ENCODE measurements around the gene OST4. TPM values are rescaled to one million over a fixed set of nuclear protein-coding genes. Genes with fewer than 3 reads are reported as not detected.

Gene OST4
- total RNA-seq, 1 donor from 2014 or later: 84.6 TPM

GRCh38 chr2:27081984-27082772 is 10.7 kb upstream of the OST4 start:
- peaks cover under 1% of the 10 kb centered on the region for H3K27me3 Mint-ChIP-seq (ENCODE audit: insufficient read depth, low read depth)
- H3K27ac ChIP-seq: no peak overlapping the region
- H3K9ac ChIP-seq: no peak overlapping the region
- H3F3A ChIP-seq (ENCODE audit: low read depth): peaks cover 19% of the 10 kb centered on the region
- peaks cover 14% of the 10 kb centered on the region for H3K27me3 ChIP-seq
- TF ChIP-seq EZH2phosphoT487 (IDR thresholded peaks at IDR 0.05) (no peak), EZH2 (IDR thresholded peaks at IDR 0.05) (no peak), CTCF (IDR thresholded peaks at IDR 0.05) (no peak)
- no peaks in the 10 kb centered on the region for H3K79me2 ChIP-seq (ENCODE audit: low read depth)
- no peak overlapping the region for H3K4me3 ChIP-seq
- H3K27ac Mint-ChIP-seq: no peak overlapping the region
- no peaks in the 10 kb centered on the region for H3K9me3 ChIP-seq (ENCODE audit: low read depth)
- H3K4me1 Mint-ChIP-seq: peaks cover 40% of the 10 kb centered on the region
- H4K20me1 ChIP-seq (ENCODE audit: low read depth): no peaks in the 10 kb centered on the region
- H3K4me3 Mint-ChIP-seq: no peak overlapping the region
- H3K36me3 Mint-ChIP-seq: no peaks in the 10 kb centered on the region
- DNase-seq (ENCODE audit: low spot score): no peak
- H3K4me2 ChIP-seq: no peak overlapping the region
- no peak overlapping the region for H2AFZ ChIP-seq (replicated peaks)
- no peaks in the 10 kb centered on the region for H3K9me3 Mint-ChIP-seq
- H3K36me3 ChIP-seq: no peaks in the 10 kb centered on the region
- H3K4me1 ChIP-seq: peaks cover 19% of the 10 kb centered on the region

GRCh38 chr2:27080603-27080936 is 9.1 kb upstream of the OST4 start:
- Mint-ChIP-seq H3K36me3 (no peaks in the 10 kb centered on the region), H3K4me3 (peak overlapping the region; percentile 77), H3K27me3 (ENCODE audit: insufficient read depth, low read depth) (no peaks in the 10 kb centered on the region), H3K27ac (peak overlapping the region; percentile 92), H3K9me3 (no peaks in the 10 kb centered on the region), H3K4me1 (peaks cover 52% of the 10 kb centered on the region)
- Histone ChIP-seq H3K4me3 (no peak overlapping the region), H3K9me3 (ENCODE audit: low read depth) (no peaks in the 10 kb centered on the region), H3K79me2 (ENCODE audit: low read depth) (no peaks in the 10 kb centered on the region), H3K27me3 (peaks cover 9% of the 10 kb centered on the region), H3F3A (ENCODE audit: low read depth) (peaks cover 12% of the 10 kb centered on the region), H3K9ac (no peak overlapping the region), H2AFZ (replicated peaks) (no peak overlapping the region), H3K36me3 (no peaks in the 10 kb centered on the region), H3K4me2 (peak overlapping the region; percentile 9), H4K20me1 (ENCODE audit: low read depth) (no peaks in the 10 kb centered on the region), H3K27ac (no peak overlapping the region), H3K4me1 (peaks cover 19% of the 10 kb centered on the region)
- no peak for DNase-seq (ENCODE audit: low spot score)
- no peak for TF ChIP-seq CTCF (IDR thresholded peaks at IDR 0.05)
- TF ChIP-seq EZH2phosphoT487 (IDR thresholded peaks at IDR 0.05): no peak
- no peak for TF ChIP-seq EZH2 (IDR thresholded peaks at IDR 0.05)

GRCh38 chr2:27080140-27080469 is 8.7 kb upstream of the OST4 start:
- H3K4me2 ChIP-seq: no peak overlapping the region
- Mint-ChIP-seq H3K36me3 (no peaks in the 10 kb centered on the region), H3K9me3 (no peaks in the 10 kb centered on the region), H3K27me3 (ENCODE audit: insufficient read depth, low read depth) (no peaks in the 10 kb centered on the region), H3K27ac (peak overlapping the region; percentile 65), H3K4me3 (peak overlapping the region; percentile 77), H3K4me1 (peaks cover 51% of the 10 kb centered on the region)
- H4K20me1 ChIP-seq (ENCODE audit: low read depth): no peaks in the 10 kb centered on the region
- no peak overlapping the region for H2AFZ ChIP-seq (replicated peaks)
- no peak for DNase-seq (ENCODE audit: low spot score)
- H3K4me1 ChIP-seq: peaks cover 15% of the 10 kb centered on the region
- H3K4me3 ChIP-seq: no peak overlapping the region
- H3K27me3 ChIP-seq: peaks cover 4% of the 10 kb centered on the region
- no peak overlapping the region for H3K27ac ChIP-seq
- peaks cover 7% of the 10 kb centered on the region for H3F3A ChIP-seq (ENCODE audit: low read depth)
- H3K9ac ChIP-seq: no peak overlapping the region
- H3K36me3 ChIP-seq: no peaks in the 10 kb centered on the region
- no peaks in the 10 kb centered on the region for H3K9me3 ChIP-seq (ENCODE audit: low read depth)
- no peaks in the 10 kb centered on the region for H3K79me2 ChIP-seq (ENCODE audit: low read depth)
- no peak for TF ChIP-seq EZH2 (IDR thresholded peaks at IDR 0.05)
- TF ChIP-seq CTCF (IDR thresholded peaks at IDR 0.05): no peak
- no peak for TF ChIP-seq EZH2phosphoT487 (IDR thresholded peaks at IDR 0.05)
